SW480 (cell line): Measurements from ENCODE around the gene ETV3L.

Source experiments
- DNase-seq: peaks from one replicate; pipeline ENCODE4 v3.0.0-alpha.2; 2016; ENCODE audit warnings: low spot score

The ETV3L gene

GRCh38 chr1:157132111-157132510 is 32.5 kb upstream of the ETV3L start:
- no peak for DNase-seq

- no peak for DNase-seq
Measured at GRCh38 chr1:157131281-157131680, 31.7 kb upstream of the ETV3L start.

GRCh38 chr1:157124855-157125254 is 25.2 kb upstream of the ETV3L start:
- DNase-seq, result no peak

DNA sequence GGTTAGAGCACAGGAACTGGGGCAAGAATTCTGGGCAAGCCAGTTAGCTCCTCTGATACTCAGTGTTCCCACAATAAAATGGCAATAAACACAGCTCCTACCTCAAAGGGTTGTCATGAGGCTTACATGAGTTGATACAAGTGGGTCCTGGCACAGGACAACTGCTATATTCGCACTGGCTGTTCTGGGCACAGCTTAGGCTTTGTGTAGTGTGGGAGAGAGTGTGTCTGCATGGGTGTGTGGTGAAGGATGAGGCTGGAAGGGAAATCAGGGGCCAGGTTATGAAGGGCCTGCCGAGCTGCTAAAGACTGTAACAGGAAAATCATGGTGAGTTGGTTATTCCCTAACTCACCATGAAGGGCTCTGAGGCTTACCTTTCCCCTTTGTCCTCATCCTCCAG is 19.8 kb upstream of the ETV3L start:
- DNase-seq, result no peak

GRCh38 chr1:157119008-157119407 is 19.4 kb upstream of the ETV3L start:
- no peak for DNase-seq

DNA sequence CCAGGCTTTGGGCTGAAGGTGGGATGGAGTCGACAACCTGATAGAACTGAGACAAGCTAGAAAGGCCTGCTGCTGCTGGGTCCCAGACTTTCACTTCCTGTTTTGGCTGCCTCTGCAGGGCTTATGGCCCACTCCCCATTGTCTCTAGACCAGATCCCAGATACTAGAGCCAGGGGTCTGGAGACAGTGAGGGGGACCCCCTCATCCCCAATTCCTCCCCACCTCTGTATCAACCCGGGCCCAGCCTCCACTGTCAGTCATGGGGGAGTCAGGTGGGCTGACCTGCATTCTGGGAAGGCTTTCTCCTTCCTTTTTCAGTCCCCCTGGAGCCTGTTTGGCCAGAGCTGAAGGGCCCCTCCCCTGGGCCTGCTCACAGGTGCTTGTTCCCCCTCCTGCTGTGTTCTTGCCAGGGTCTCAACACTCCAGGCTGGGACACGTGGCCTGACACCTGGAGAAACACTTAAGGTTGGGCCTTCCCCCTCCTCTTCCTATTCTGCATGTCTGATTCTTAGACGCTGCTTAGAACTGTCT is 18.0 kb upstream of the ETV3L start:
- DNase-seq, result no peak

DNA sequence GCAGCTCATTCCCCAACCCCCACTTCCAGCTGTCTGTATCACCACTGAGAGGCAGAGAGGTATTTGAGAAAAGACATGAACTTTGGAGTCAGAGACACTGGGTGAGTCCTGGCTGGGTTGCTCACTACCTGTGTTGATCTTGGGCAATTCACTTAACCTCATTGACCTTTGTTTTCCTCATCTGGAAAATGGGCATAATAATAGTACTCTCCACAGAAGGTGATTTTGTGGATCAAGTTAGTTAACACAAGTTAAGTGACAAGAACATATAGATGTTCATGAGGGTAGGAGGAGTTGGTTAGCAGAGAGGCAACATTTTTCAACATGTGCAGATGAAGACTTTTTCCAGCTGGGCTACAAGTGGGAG is 17.1 kb upstream of the ETV3L start:
- no peak for DNase-seq

DNA sequence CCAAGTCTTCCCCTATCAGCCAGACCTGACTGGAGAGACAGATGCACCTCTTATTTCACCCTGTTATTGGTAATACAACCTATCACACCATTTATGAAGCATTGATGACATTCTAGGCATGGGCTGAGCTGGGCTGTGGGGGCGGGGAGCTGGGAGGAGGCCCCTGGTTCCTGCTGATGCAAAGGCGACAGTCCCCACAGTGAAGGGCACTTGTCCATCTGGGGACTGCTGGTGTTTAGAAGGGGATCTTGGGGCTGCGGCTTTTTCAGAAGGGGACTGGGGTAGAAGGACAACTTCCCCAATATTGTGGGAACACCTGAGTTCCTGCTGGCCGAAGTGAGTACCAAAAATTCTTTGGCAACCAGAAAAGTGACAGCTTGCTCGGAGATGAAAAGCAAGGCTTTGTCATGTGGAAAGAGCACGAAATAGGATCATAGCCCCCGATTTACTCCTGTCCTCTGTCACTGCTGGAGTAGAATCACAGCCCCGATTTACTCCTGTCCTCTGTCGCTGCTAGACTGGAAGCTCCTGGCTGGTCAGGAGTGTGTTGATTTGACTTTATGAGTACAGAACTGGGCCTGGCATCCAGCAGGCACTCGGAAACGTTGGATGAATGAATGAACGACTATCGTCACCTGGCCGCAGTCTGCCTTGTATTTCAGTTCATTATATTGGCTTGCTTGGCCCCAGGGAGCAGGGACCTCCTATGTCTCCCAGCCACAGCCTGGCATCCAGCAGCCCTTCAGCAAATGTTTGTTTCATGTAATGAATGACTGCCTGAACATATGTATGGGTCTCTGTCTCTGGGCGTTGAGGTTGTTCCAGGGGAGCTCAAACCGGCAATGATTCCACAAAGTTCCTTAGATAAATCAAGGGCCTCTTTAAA is 16.5 kb upstream of the ETV3L start:
- DNase-seq, result no peak

DNA sequence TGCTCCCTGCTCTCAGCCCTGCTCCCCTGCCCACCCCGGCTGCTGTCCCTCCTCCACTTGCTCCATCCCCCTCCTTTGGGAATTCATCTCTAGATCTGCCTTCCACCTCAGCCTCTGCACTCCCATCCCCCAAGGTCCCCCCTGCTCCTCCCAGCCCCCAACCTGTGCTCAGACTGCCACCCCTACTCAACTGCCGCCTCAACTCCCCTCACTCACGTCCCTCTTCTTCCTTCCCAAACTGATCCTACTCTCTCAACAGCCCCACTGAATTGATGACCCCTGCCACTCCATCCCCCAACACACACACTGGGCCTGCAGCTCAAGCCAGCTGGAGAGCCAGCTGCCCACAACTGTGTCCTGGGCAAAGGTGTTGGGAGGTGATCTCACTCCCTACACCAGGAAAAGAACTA is 15.8 kb upstream of the ETV3L start:
- DNase-seq, result no peak

DNA sequence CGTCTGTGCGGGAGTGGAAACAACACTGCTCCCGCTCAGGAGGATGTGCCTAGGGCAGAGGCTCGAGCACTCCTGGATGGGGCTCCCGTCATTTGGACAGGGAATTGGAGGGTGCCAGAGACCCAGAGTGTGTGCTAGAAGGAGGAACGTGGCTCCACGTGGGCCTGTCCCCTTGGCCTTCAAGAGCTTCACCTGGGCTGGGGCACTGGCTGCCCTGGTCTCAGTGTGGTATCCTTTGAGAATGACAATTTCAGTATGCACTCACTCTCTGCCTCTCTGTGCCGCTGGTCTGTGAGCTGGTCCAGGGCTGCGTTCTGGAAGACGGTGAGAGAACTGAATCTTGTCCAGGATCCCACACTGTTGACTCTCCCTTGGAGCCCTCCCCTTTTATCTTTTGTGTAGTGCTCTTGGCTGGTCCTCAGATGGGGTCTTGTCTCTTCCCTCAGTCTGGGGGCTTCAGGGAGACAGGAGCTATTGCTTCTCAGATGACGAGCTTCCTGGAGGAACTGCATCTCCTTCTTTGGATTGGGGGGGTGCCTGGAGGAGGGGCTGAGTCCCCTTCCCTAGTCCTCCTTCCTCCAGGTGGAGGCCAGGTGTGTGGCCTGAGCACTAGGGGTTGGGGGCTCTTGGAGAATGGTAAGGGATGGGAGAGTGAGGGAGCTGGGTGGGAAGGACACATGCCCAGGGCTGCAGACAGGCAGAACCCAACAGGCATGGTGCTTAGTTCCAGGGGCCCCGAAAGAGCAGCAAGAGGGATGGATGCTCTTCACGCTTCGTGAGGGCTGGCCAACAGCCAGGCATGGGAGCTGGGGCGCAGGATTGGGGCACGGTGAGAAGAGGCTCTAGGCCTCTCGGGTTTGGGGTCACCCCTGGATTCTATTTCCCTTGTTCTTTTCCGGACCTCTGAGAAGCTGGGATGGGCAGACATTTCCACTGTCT is 14.8 kb upstream of the ETV3L start:
- no peak for DNase-seq

DNA sequence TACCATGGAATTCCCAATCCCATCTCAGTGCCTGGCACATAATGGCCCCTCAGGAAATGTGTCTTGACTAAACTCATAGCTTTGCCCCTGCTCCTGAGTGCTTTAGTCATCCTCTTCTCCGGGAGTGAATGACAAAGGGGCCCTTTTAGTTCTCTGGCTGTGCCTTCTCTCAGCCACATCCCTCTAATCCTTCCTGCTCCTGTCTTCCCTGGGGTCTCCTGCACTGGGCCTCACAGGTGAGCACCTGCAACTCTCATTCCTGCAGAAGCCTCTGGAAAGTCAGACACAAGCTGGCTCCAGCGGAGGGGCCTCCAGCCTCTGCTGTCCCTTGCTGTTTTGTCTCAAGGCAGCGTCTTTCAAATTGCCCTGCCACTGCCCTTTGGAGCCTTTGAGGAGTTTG is 14.0 kb upstream of the ETV3L start:
- DNase-seq, result no peak

GRCh38 chr1:157113106-157113505 is 13.5 kb upstream of the ETV3L start:
- DNase-seq, result no peak

GRCh38 chr1:157112186-157112867 is 12.7 kb upstream of the ETV3L start:
- DNase-seq, result no peak

DNA sequence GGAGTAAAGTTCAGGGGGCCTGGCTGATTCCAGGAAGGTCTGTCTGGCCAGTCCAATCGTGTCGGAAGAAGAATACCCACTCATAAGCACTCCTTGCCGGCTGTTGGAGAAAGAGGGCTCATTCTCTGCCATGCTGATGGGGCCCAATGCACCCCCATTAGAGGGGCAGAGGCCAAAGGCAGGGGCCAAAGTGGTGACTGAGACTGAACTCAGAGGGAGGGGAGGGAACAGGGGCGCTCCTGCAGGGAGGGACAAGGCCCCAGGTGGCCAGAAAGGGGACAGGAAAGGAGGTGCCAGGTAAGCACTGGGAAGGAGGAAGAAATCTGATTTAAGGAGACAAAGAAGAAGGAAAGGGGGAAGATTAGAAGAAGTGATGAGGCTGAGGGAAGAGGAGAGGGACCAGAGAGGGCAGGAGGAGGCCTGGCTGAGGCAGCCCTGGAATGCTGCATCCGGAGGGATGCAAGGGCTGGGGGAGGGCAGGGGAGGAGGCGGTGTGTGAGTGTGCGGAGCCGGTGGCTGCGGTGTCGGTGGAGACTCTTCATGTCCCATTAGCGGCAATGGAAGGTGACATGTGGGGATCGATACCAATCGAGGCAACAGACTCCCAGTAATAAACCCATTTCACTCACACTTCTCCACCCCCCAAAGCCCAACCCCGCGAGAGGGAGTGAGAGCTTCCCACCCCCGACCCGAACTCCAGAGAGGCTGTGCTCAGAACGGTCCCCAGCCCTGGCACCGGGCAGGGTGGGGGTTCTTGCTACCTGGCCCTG is 12.0 kb upstream of the ETV3L start:
- DNase-seq, result no peak

DNA sequence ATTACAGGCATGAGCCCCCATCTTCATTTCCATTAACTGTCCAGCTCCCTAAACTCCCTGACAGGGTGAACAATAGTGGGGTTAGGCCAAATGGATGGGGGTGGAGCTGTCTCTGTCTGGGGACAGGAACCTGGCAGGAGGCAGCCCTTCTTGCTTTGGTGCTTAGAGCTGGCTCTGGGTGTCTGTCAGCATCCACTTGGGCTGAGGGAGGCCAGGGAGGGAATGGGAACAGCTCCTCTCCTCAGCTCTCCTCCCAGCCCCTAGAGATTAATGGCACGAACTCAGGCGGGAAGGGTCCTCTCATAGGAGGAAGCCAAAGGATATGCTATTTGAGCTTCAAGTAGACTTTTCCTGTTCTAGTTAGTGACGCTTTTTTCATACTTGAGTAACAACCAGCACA is 11.1 kb upstream of the ETV3L start:
- DNase-seq, result no peak

- no peak for DNase-seq
Measured at GRCh38 chr1:157110003-157110402, 10.4 kb upstream of the ETV3L start.

DNA sequence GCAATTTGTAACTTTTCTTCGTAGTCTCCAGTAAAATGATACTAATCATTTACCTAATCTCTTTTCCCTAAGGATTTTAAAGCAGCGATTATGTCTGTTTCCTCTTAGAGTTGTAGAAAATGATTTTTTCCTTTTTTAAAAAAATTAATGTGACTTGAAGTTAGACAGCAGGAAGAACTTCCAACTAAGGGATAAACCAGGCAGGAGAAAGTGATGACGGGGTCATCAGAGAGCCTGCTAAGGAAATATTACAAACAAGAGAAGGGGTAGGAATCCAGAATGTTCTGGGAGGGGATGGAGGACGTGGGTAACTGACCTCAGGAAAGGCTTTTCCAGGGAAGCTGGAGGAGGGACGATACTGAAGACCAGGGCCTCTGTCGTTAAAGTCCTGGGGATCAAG is 8.8 kb upstream of the ETV3L start:
- DNase-seq, result no peak

DNA sequence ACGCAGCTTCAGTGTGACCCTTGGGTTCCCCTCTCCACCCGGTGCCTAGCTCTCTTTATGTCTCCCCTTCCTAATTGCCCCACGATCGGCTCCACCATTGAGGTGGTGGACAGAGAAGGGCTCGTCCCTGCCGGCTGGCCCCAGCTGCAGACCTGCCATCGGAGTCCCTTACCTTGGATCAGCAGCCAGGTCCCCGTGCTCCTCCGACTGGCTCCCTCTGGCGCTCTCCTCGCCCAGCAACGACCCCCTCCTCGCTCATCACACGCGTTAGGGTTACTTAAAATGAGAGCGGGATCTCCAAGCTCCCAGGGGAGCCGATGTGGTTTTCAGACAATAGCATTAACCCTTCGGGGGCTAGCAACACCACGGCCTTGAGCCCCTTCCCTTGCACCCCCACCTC is 8.1 kb upstream of the ETV3L start:
- DNase-seq, result no peak

- no peak for DNase-seq
Measured at GRCh38 chr1:157106813-157107189, 7.2 kb upstream of the ETV3L start.

DNA sequence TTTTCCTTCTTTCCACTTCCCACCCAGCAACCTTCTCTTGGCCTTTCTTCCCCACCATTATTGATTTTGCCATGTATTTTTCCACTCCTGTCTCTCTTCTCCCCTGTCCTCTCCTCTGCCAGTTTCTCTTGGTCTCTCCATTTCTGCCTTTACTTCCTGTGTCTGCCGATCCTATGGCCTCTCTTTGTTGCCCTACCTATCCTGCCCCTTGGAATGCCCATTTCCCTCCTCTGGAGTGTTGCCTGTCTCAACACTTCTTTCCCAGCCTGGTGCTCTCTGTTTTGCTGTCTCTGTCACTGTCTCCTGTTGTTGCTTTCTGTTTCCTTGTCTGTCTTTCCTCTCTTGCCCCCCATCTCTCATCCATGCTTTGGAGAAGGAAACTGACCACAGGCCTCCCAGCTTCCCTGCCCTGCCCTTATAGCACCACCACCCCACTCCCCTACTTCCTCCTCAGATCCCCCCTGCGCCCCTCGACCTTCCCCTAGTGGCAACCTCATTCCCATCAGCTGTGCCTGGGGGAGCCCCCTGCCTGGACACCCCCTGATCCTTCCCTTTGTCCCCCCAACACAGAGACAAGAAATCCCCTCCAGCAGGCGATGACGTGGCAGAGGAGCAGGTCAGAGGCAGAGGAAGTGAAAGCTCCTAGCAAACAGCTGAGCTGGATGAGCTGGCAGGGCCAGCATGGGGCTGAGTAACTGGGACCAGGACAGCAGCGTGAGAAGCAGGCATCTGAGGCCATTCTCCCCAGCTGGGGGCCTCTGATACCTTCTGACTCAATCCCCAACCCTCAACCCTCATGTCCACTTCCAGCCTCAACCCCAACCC is 6.6 kb upstream of the ETV3L start:
- no peak for DNase-seq
